A549 (cell line): Measurements from ENCODE around the gene CD53. TPM values are rescaled to one million over a fixed set of nuclear protein-coding genes. Genes with fewer than 3 reads are reported as not detected.

ENCODE experiments used
- ATAC-seq, 2 experiments: fragments of 200-7000 bp in 1 of 2; fragments of >200 bp in 1 of 2; cut with Nextera tagmentation in 1 of 2; cut with Tn5 transposase in 1 of 2; 3 replicates each; pipeline versions ENCODE4 v1.8.0 to v1.9.1; 2018 to 2020; ENCODE audit warnings: mild to moderate bottlenecking in 1 of 2, moderate library complexity in 1 of 2
- CTCF ChIA-PET: fragments of 300-600 bp; sonication (Branson Sonifier 250); formaldehyde crosslinking; extraction: SDS; loops from one replicate; lab custom pipeline; 2021; ENCODE audit warnings: antibody characterized with exemption, inconsistent platforms; lab: Yijun Ruan, JAX
- POLR2A ChIA-PET: fragments of 350-600 bp; formaldehyde crosslinking; extraction: SDS; loops from one replicate; lab custom pipeline; 2021; ENCODE audit warnings: antibody characterized with exemption, inconsistent platforms; lab: Yijun Ruan, JAX
- DNase-seq, 2 experiments: peaks; one replicate each; pipeline versions ENCODE4 v3.0.0 to v3.0.0-alpha.2; 2011 to 2016; ENCODE audit warnings: low read depth in 1 of 2, low spot score in 1 of 2
- FAIRE-seq: peaks from 2 replicates; lab custom pipeline; 2011; peaks lifted over from hg19 to GRCh38; lab: Jason Lieb, UNC
- H3K27ac ChIP-seq, 2 experiments: fragments of >200 bp; sonication (Bioruptor Twin); formaldehyde crosslinking; 3 replicates each; pipeline ENCODE4 v1.5.1; 2016 to 2017
- H3K4me1 ChIP-seq: fragments of >200 bp; sonication (Bioruptor Twin); formaldehyde crosslinking; 3 replicates; pipeline ENCODE4 v1.6.1; 2016
- H3K4me2 ChIP-seq: fragments of >200 bp; sonication (Bioruptor Twin); formaldehyde crosslinking; 3 replicates; pipeline ENCODE4 v1.6.1; 2016
- H3K4me3 ChIP-seq: fragments of >200 bp; sonication (Bioruptor Twin); formaldehyde crosslinking; 3 replicates; pipeline ENCODE4 v1.5.1; 2016
- H3K9me3 ChIP-seq: fragments of >200 bp; sonication (Bioruptor Twin); formaldehyde crosslinking; 3 replicates; pipeline ENCODE4 v1.6.1; 2016
- BHLHE40 ChIP-seq: IDR thresholded peaks from 2 replicates; pipeline ENCODE4 v1.6.1; 2012; ENCODE audit warnings: low read depth, low read length, inconsistent platforms
- EP300 ChIP-seq, 2 experiments: fragments of >200 bp; sonication (Bioruptor Twin); formaldehyde crosslinking; IDR thresholded peaks; 2 replicates in 1 of 2; 3 replicates in 1 of 2; pipeline ENCODE4 v1.6.1; 2016 to 2017
- ESRRA ChIP-seq: fragments of 150-350 bp; IDR thresholded peaks from 2 replicates; pipeline ENCODE4 v1.6.1; 2014; ENCODE audit warnings: mild to moderate bottlenecking, low read length, borderline replicate concordance
- HDAC2 ChIP-seq: fragments of 200-600 bp; sonication (generic); IDR thresholded peaks from 2 replicates; pipeline ENCODE4 v1.6.1; 2016
- HOXA7 ChIP-seq: fragments of 250-450 bp; sonication (Bioruptor Pico); IDR thresholded peaks from 2 replicates; pipeline ENCODE4 v1.5.0; 2020; ENCODE audit warnings: mild to moderate bottlenecking, moderate library complexity
- HOXB13 ChIP-seq: fragments of 250-450 bp; sonication (Bioruptor Pico); IDR thresholded peaks from 2 replicates; pipeline ENCODE4 v1.5.0; 2020; ENCODE audit warnings: low read depth, mild to moderate bottlenecking, moderate library complexity
- JUN ChIP-seq, 2 experiments: fragments of >200 bp; sonication (Bioruptor Twin); formaldehyde crosslinking; IDR thresholded peaks; 2 replicates in 1 of 2; 3 replicates in 1 of 2; pipeline ENCODE4 v1.6.1; 2016 to 2017
- MAFK ChIP-seq: fragments of 450-650 bp; IDR thresholded peaks from 2 replicates; pipeline ENCODE4 v1.6.1; 2014; ENCODE audit not compliant: partially characterized antibody
- MAZ ChIP-seq: fragments of 150-350 bp; IDR thresholded peaks from 2 replicates; pipeline ENCODE4 v1.6.1; 2014; ENCODE audit warnings: antibody characterized with exemption, low read depth, low read length, borderline replicate concordance
- NPAS2 ChIP-seq: fragments of 250-450 bp; sonication (Bioruptor Pico); IDR thresholded peaks from 2 replicates; pipeline ENCODE4 v1.8.0; 2022; ENCODE audit warnings: mild to moderate bottlenecking, moderate library complexity, borderline replicate concordance
- TFCP2L1 ChIP-seq: fragments of 250-450 bp; sonication (Bioruptor Pico); IDR thresholded peaks from 2 replicates; pipeline ENCODE4 v1.5.0; 2021; ENCODE audit warnings: mild to moderate bottlenecking
- WGBS: methylation state at CpG from one replicate; pipeline ENCODE4 v1.1.6; 2017; ENCODE audit errors: missing lambda C conversion rate; 5-methylcytosine and 5-hydroxymethylcytosine counted together
- polyA minus RNA-seq: library from RNA; depleted of rRNA, polyadenylated mRNA; stranded (reverse); fragments of >200 nt; gene quantifications from 2 replicates; pipeline ENCODE4 v1.2.3, GENCODE V29; 2011; rRNA and poly(A)+ RNA removed
- polyA plus RNA-seq, 4 experiments: library from polyadenylated mRNA; depleted of rRNA in 3 of 4; stranded (reverse); fragments of >200 nt; fragmentation: RNase III in 1 of 4; extraction: RNeasy Plus Mini Kit Qiagen cat#74134 plus additional on column Dnase treatment in 1 of 4; gene quantifications; 2 replicates in 3 of 4; 3 replicates in 1 of 4; pipeline ENCODE4 v1.2.3, GENCODE V29; 2011 to 2017
- TF ChIP-seq, protein P1 (sequence below): fragments of 200-600 bp; sonication (generic); IDR thresholded peaks from 2 replicates; pipeline ENCODE4 v1.6.1; 2016; ENCODE audit warnings: antibody characterized with exemption, mild to moderate bottlenecking, moderate library complexity
- TF ChIP-seq, protein P2 (sequence below): IDR thresholded peaks from 2 replicates; pipeline ENCODE4 v1.6.1; 2012
- TF ChIP-seq, protein P3 (sequence below): fragments of 150-350 bp; IDR thresholded peaks from 2 replicates; pipeline ENCODE4 v1.6.1; 2014; ENCODE audit warnings: low read depth, mild to moderate bottlenecking, low read length

CD53 gene, protein sequence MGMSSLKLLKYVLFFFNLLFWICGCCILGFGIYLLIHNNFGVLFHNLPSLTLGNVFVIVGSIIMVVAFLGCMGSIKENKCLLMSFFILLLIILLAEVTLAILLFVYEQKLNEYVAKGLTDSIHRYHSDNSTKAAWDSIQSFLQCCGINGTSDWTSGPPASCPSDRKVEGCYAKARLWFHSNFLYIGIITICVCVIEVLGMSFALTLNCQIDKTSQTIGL
- polyA plus RNA-seq (2011; rRNA removed) (not detected in 2 replicates), polyA plus RNA-seq (2017; fragmentation: RNase III; extraction: RNeasy Plus Mini Kit Qiagen cat#74134 plus additional on column Dnase treatment) (not detected in 3 replicates), polyA minus RNA-seq (not detected in 2 replicates)
- polyA plus RNA-seq (2012; cell fraction: cytosol; rRNA removed) = 0.04 TPM in 1 of 2 replicates, not detected in the other
- not detected in 2 replicates for polyA plus RNA-seq (2012; cell fraction: nucleus; rRNA removed)

DNA sequence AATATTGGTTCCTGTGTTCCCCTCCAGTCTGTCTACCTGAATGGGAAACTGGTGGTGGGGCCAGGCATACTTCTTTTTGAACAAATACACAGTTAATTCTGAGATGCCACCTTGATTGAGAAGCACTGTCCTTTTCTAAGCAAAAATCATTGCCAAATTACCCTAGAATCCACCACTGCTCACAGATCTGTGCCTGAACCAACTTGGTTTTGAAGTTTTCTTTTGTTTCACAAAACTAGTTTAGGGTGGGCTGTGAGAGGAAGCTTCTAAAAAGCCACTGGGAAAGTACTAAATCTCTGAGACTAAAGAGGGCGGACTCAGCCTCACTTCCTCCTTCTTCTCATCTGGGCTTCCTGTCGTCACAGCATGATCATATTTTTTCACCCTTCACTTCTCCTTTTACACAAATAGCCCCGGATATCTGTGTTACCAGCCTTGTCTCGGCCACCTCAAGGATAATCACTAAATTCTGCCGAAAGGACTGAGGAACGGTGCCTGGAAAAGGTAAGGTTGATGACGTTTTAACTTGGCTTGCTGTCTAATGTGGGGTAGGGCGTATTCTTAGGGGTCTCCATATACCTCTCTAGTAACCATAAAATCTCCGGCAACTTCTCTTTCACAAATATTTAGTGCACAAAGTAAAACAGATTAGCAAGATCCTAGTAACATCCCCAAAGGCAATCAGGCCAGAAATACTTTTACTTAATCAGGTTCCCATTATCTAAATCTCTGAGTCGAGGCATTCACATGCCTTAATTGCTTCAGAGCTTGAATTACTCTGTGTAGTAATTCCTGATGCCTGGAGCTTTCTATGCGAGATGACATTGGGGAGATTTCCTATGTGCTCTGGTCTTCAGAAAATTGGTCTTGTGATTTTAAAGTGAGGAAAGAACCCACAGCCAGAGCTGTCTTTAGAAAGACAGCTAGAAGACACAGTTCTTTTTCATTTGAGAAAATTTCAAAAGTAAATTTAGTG lies at the start of gene CD53:
Gene CD53, plus strand, starts transcription at position 404 of the 976 bp plus-strand sequence. CDS start 18,261 bp downstream, outside the sequence.
- no peaks in the 10 kb centered on the region for H3K9me3 ChIP-seq
- WGBS = 47% methylated on average over 11 of the region's 11 CpGs
- POLR2A ChIA-PET = no interaction called here

DNA sequence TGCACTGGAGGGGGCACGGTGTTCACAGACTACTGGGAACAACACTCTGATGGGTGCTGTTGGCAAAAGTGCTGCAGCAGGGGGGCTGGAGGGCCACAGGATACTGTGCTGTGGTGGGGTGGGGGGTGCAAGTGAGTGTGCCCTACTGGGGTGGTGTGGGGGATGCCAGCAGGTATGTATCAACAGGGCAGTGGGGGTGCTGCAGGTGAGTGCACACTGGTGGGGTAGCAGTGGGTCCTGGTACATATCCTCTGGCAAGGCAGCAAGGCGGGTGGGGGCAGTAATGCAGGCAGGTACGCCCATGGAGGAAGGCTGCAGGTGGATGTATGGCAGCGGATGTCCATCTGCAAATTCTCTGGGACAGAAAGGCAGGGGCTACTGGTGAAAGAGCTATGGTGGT lies 48.8 kb upstream of the CD53 start:
- H3K27ac ChIP-seq = no peak overlapping the region
- no peak overlapping the region for H3K4me2 ChIP-seq
- no peaks in the 10 kb centered on the region for H3K4me1 ChIP-seq
- POLR2A ChIA-PET = no interaction called here
- no peak for ATAC-seq
- FAIRE-seq = no peak
- no peak overlapping the region for H3K4me3 ChIP-seq
- H3K9me3 ChIP-seq = no peaks in the 10 kb centered on the region
- DNase-seq = no peak
- no peak for TF ChIP-seq MAFK
- 0% methylated on average over 1 of the region's 4 CpGs for WGBS
- CTCF ChIA-PET = no interaction called here

More for the DNA sequence above, at the start of gene CD53:
- no peak within 1 kb of the TSS for H3K4me3 ChIP-seq
- H3K4me2 ChIP-seq = no peak within 1 kb of the TSS
- H3K27ac ChIP-seq = no peak within 1 kb of the TSS
- DNase-seq = no peak
- TF ChIP-seq MAFK (no peak), MAZ (no peak), HOXA7 (CRISPR knock-in tag) (no peak), HDAC2 (no peak), ESRRA (no peak), JUN (IDR thresholded peaks at IDR 0.05) (no peak), BHLHE40 (no peak), HOXB13 (CRISPR knock-in tag) (no peak), NPAS2 (no peak), TFCP2L1 (CRISPR knock-in tag) (no peak), EP300 (IDR thresholded peaks at IDR 0.05) (no peak)
- TF ChIP-seq, protein P1, sequence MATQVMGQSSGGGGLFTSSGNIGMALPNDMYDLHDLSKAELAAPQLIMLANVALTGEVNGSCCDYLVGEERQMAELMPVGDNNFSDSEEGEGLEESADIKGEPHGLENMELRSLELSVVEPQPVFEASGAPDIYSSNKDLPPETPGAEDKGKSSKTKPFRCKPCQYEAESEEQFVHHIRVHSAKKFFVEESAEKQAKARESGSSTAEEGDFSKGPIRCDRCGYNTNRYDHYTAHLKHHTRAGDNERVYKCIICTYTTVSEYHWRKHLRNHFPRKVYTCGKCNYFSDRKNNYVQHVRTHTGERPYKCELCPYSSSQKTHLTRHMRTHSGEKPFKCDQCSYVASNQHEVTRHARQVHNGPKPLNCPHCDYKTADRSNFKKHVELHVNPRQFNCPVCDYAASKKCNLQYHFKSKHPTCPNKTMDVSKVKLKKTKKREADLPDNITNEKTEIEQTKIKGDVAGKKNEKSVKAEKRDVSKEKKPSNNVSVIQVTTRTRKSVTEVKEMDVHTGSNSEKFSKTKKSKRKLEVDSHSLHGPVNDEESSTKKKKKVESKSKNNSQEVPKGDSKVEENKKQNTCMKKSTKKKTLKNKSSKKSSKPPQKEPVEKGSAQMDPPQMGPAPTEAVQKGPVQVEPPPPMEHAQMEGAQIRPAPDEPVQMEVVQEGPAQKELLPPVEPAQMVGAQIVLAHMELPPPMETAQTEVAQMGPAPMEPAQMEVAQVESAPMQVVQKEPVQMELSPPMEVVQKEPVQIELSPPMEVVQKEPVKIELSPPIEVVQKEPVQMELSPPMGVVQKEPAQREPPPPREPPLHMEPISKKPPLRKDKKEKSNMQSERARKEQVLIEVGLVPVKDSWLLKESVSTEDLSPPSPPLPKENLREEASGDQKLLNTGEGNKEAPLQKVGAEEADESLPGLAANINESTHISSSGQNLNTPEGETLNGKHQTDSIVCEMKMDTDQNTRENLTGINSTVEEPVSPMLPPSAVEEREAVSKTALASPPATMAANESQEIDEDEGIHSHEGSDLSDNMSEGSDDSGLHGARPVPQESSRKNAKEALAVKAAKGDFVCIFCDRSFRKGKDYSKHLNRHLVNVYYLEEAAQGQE = no peak
- TF ChIP-seq, protein P2, sequence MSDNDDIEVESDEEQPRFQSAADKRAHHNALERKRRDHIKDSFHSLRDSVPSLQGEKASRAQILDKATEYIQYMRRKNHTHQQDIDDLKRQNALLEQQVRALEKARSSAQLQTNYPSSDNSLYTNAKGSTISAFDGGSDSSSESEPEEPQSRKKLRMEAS = no peak
- TF ChIP-seq, protein P3, sequence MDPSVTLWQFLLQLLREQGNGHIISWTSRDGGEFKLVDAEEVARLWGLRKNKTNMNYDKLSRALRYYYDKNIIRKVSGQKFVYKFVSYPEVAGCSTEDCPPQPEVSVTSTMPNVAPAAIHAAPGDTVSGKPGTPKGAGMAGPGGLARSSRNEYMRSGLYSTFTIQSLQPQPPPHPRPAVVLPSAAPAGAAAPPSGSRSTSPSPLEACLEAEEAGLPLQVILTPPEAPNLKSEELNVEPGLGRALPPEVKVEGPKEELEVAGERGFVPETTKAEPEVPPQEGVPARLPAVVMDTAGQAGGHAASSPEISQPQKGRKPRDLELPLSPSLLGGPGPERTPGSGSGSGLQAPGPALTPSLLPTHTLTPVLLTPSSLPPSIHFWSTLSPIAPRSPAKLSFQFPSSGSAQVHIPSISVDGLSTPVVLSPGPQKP = no peak
- CTCF ChIA-PET = no interaction called here
- FAIRE-seq = no peak
- no peak for ATAC-seq
- H3K4me1 ChIP-seq = no peaks in the 10 kb centered on the region
